Mesenchymal stem cell (in vitro differentiated cells and primary cell): Measurements from ENCODE around the gene HOXD9.

Source experiments
- DNase-seq: peaks from one replicate; pipeline ENCODE4 v3.0.0-alpha.2; 2013
- H2AFZ ChIP-seq: one replicate; pipeline ENCODE4 v1.6.1; 2013; ENCODE audit warnings: low read depth, mild to moderate bottlenecking, control low read depth, inconsistent platforms, low read length, moderate library complexity
- H2AK5ac ChIP-seq: 2 replicates; pipeline ENCODE4 v1.6.1; 2013; ENCODE audit warnings: low read length, moderate library complexity, mild to moderate bottlenecking, inconsistent platforms; ENCODE audit not compliant: severe bottlenecking
- H2BK120ac ChIP-seq: one replicate; pipeline ENCODE4 v1.6.1; 2013; ENCODE audit warnings: low read depth, mild to moderate bottlenecking, inconsistent platforms, low read length, moderate library complexity
- H2BK12ac ChIP-seq, 2 experiments: one replicate each; pipeline ENCODE4 v1.6.1; 2013; ENCODE audit warnings: inconsistent platforms in 2 of 2, low read length in 2 of 2, mild to moderate bottlenecking in 2 of 2, moderate library complexity in 2 of 2, control low read depth in 1 of 2
- H2BK15ac ChIP-seq: one replicate; pipeline ENCODE4 v1.6.1; 2013; ENCODE audit warnings: mild to moderate bottlenecking, low read depth, inconsistent platforms; ENCODE audit not compliant: poor library complexity, severe bottlenecking
- H2BK5ac ChIP-seq: 2 replicates; pipeline ENCODE4 v1.6.1; 2013; ENCODE audit warnings: low read depth, mild to moderate bottlenecking, low read length, control low read depth, inconsistent platforms; ENCODE audit not compliant: poor library complexity, severe bottlenecking
- H3K14ac ChIP-seq, 2 experiments: one replicate each; pipeline ENCODE4 v1.6.1; 2013; ENCODE audit warnings: inconsistent platforms in 2 of 2, low read length in 2 of 2, control low read depth in 1 of 2, mild to moderate bottlenecking in 1 of 2, moderate library complexity in 1 of 2
- H3K18ac ChIP-seq, 2 experiments: one replicate each; pipeline ENCODE4 v1.6.1; 2013; ENCODE audit warnings: inconsistent platforms in 2 of 2, low read length in 2 of 2, control low read depth in 1 of 2, low read depth in 1 of 2, mild to moderate bottlenecking in 1 of 2
- H3K23ac ChIP-seq, 2 experiments: one replicate each; pipeline ENCODE4 v1.6.1; 2013; ENCODE audit warnings: inconsistent platforms in 2 of 2, low read length in 2 of 2, mild to moderate bottlenecking in 2 of 2, moderate library complexity in 2 of 2, control low read depth in 1 of 2
- H3K27ac ChIP-seq: 2 replicates; pipeline ENCODE4 v1.5.1; 2013; ENCODE audit warnings: mild to moderate bottlenecking, moderate library complexity, low read length, control low read depth, inconsistent platforms; ENCODE audit not compliant: poor library complexity, severe bottlenecking
- H3K27me3 ChIP-seq, 2 experiments: 2 replicates each; pipeline versions ENCODE4 v1.6.1 to v1.7.0; 2013; ENCODE audit warnings: low read length in 2 of 2, mild to moderate bottlenecking in 2 of 2, moderate library complexity in 2 of 2, control low read depth in 1 of 2, inconsistent platforms in 1 of 2; ENCODE audit not compliant: control insufficient read depth in 1 of 2, insufficient read depth in 1 of 2
- H3K36me3 ChIP-seq, 2 experiments: 2 replicates each; pipeline versions ENCODE4 v1.6.1 to v1.7.0; 2013; ENCODE audit warnings: low read length in 2 of 2, control low read depth in 1 of 2, inconsistent platforms in 1 of 2, low read depth in 1 of 2, mild to moderate bottlenecking in 1 of 2; ENCODE audit not compliant: insufficient read depth in 2 of 2, control insufficient read depth in 1 of 2
- H3K4ac ChIP-seq, 2 experiments: one replicate each; pipeline ENCODE4 v1.6.1; 2013; ENCODE audit warnings: inconsistent platforms in 2 of 2, low read length in 2 of 2, mild to moderate bottlenecking in 2 of 2, moderate library complexity in 2 of 2, control low read depth in 1 of 2, low read depth in 1 of 2
- H3K4me1 ChIP-seq: 2 replicates; pipeline ENCODE4 v1.6.1; 2013; ENCODE audit warnings: low read depth, low read length, control low read depth; ENCODE audit not compliant: control insufficient read depth, insufficient read depth
- H3K4me2 ChIP-seq: 2 replicates; pipeline ENCODE4 v1.6.1; 2013; ENCODE audit warnings: low read length, mild to moderate bottlenecking, inconsistent platforms; ENCODE audit not compliant: poor library complexity, severe bottlenecking
- H3K4me3 ChIP-seq, 2 experiments: 2 replicates each; pipeline versions ENCODE4 v1.5.1 to v1.7.0; 2013; ENCODE audit warnings: low read length in 2 of 2, mild to moderate bottlenecking in 2 of 2, control low read depth in 1 of 2, low read depth in 1 of 2; ENCODE audit not compliant: insufficient read depth in 1 of 2
- H3K79me1 ChIP-seq: replicated peaks from 2 replicates; pipeline ENCODE4 v1.6.1; 2013; ENCODE audit warnings: mild to moderate bottlenecking, control low read depth, low read length, inconsistent platforms; ENCODE audit not compliant: poor library complexity, severe bottlenecking
- H3K9ac ChIP-seq: 2 replicates; pipeline ENCODE4 v1.7.0; 2013; ENCODE audit warnings: mild to moderate bottlenecking, low read length, moderate library complexity
- H3K9me3 ChIP-seq: 2 replicates; pipeline ENCODE4 v1.7.0; 2013; ENCODE audit warnings: mild to moderate bottlenecking, low read length; ENCODE audit not compliant: control insufficient read depth
- H4K8ac ChIP-seq: one replicate; pipeline ENCODE4 v1.6.1; 2013; ENCODE audit warnings: inconsistent platforms, mild to moderate bottlenecking, low read length, moderate library complexity
- H4K91ac ChIP-seq: one replicate; pipeline ENCODE4 v1.6.1; 2013; ENCODE audit warnings: mild to moderate bottlenecking, low read length, inconsistent platforms
- WGBS: methylation state at CpG from one replicate; pipeline ENCODE4 v1.1.7; 2013; ENCODE audit warnings: mixed read lengths; 5-methylcytosine and 5-hydroxymethylcytosine counted together

The HOXD9 gene

DNA sequence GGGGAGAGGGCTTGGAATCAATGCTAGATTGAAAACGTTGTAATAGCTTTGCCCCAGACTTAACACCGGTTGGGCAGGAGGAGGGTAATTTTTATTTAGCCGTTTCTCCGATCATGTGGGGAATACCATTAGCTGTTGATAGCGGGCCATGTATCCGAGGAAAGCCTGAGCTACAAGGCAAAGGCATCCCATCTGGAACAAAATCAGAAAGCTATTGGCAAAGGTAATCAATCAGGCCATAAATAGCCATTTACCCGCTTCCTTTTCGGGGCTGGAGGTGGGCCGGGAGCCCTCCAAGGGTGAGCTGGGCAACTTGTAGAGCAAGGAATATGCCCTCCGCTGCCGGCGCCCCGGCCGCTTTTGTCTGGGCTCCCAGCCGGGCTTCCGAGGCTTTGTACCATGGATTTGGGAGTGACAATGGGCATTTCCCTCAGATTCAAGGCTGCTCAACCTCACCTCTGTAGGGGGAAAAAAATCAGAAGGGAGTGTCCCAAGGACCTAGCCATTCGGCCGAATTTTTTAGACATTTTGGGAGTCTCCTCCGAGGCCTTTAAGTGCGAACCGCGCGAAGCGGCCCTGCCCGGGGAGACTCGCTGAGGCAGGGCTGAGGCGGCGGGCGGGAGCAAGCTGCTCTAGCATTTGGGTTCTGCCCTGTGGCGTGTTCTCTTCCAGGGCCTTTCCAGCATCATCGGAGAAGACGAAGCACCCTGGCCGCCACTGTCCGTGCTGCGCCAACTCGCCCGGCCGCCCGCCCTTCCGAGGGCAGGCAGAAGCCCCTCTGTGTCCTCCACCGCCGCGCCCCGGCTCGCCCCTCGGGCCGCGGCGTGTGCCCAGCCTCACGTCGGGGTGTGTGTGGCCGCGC lies 1.1 kb upstream of the HOXD9 start:
- Histone ChIP-seq H2BK120ac (no peak overlapping the region), H3K4me3 (peak overlapping the region in 1 of 2 experiments; percentile 84), H3K79me1 (no peaks in the 10 kb centered on the region), H3K4me1 (peaks cover 19% of the 10 kb centered on the region), H3K14ac (no peak overlapping the region), H4K91ac (no peak overlapping the region), H3K18ac (no peak overlapping the region), H3K9ac (peak overlapping the region; percentile 69), H3K36me3 (no peaks in the 10 kb centered on the region), H3K27ac (no peak overlapping the region), H2BK15ac (no peak overlapping the region), H2BK5ac (no peak overlapping the region), H3K4ac (no peak overlapping the region), H3K23ac (no peak overlapping the region), H2AFZ (no peak overlapping the region), H3K9me3 (no peaks in the 10 kb centered on the region), H2BK12ac (no peak overlapping the region), H3K4me2 (no peak overlapping the region), H4K8ac (no peak overlapping the region), H2AK5ac (no peak overlapping the region), H3K27me3 (peaks cover 60 to 95% of the 10 kb centered on the region in 2 experiments)
- WGBS = 12% methylated on average over 40 of the region's 53 CpGs
- no peak for DNase-seq

DNA sequence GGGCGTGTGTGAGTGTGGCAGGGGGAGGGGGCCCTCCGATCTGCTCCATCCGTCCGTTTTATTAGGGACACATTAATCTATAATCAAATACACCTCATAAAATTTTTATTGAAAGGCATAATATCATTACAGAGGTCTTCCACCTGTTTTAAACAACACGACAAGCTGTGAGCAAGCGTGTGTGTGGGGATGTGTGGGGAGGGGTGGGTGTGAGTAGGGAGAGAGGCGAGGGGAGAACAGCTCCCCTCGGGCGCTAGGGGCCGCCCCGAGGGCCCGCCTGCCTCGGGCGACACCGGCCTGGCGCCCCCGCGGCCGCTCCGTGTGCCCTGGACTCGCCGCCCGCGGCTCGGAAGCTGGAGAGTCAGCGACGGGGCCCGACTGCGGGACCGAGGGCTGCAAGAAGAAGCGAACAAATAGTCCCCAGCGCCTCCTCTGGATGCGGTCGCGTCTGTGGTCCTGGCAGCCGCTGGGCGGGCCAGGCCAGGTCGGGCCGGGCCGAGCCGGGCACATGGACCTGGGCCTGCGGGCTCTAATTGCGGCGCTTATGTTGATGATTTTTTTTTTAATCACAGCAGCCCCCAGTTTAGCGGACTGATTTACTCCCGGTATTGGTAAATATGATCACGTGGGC lies 352 bp upstream of the HOXD9 start:
- Histone ChIP-seq H3K4me3 (peak overlapping the region; percentile 49 to 84), H3K79me1 (no peaks in the 10 kb centered on the region), H3K36me3 (no peaks in the 10 kb centered on the region), H3K27ac (no peak overlapping the region), H2BK15ac (no peak overlapping the region), H3K4ac (no peak overlapping the region), H2AK5ac (no peak overlapping the region), H3K9me3 (no peaks in the 10 kb centered on the region), H2BK120ac (no peak overlapping the region), H4K8ac (no peak overlapping the region), H3K4me1 (peaks cover 18% of the 10 kb centered on the region), H3K18ac (no peak overlapping the region), H2BK12ac (no peak overlapping the region), H3K23ac (no peak overlapping the region), H3K27me3 (peaks cover 53 to 93% of the 10 kb centered on the region in 2 experiments), H3K4me2 (peak overlapping the region; percentile 69), H3K9ac (peak overlapping the region; percentile 69), H3K14ac (no peak overlapping the region), H2AFZ (no peak overlapping the region), H2BK5ac (no peak overlapping the region), H4K91ac (no peak overlapping the region)
- 2% methylated on average over 40 of the region's 47 CpGs for WGBS
- no peak for DNase-seq

GRCh38 chr2:176123411-176124109 lies 1.0 kb downstream of the HOXD9 start:
- Histone ChIP-seq H3K27me3 (peaks cover 39 to 90% of the 10 kb centered on the region in 2 experiments), H3K4me2 (peak overlapping the region; percentile 69), H3K4me3 (peak overlapping the region; percentile 49 to 84), H4K91ac (no peak overlapping the region), H3K4me1 (peaks cover 22% of the 10 kb centered on the region), H3K36me3 (no peaks in the 10 kb centered on the region), H4K8ac (no peak overlapping the region), H2AFZ (peak overlapping the region; percentile 29), H2BK120ac (no peak overlapping the region), H2BK15ac (no peak overlapping the region), H3K9me3 (no peaks in the 10 kb centered on the region), H2BK5ac (no peak overlapping the region), H3K4ac (no peak overlapping the region), H2BK12ac (no peak overlapping the region), H3K23ac (no peak overlapping the region), H3K27ac (no peak overlapping the region), H2AK5ac (no peak overlapping the region), H3K79me1 (no peaks in the 10 kb centered on the region), H3K18ac (no peak overlapping the region), H3K14ac (no peak overlapping the region), H3K9ac (peak overlapping the region; percentile 69)
- WGBS = 3% methylated on average over 40 of the region's 40 CpGs
- no peak for DNase-seq
